H1 (cell line): Measurements from ENCODE around the gene SGMS1. TPM values are rescaled to one million over a fixed set of nuclear protein-coding genes. Genes with fewer than 3 reads are reported as not detected.

Experiments used
- CTCF ChIA-PET: fragments of 300-600 bp; sonication (Branson Sonifier 250); formaldehyde crosslinking; loops from one replicate; lab custom pipeline; 2021; ENCODE audit not compliant: partially characterized antibody; lab: Charles Lee
- POLR2A ChIA-PET: fragments of 300-600 bp; sonication (Branson Sonifier 250); formaldehyde crosslinking; loops from one replicate; lab custom pipeline; 2021; ENCODE audit warnings: inconsistent platforms; ENCODE audit not compliant: partially characterized antibody; lab: Charles Lee
- DNase-seq, 2 experiments: peaks; one replicate each; pipeline versions ENCODE4 v3.0.0 to v3.0.0-alpha.2; 2010 to 2022; ENCODE audit warnings: low spot score in 2 of 2, low read depth in 1 of 2, mixed read lengths in 1 of 2
- FAIRE-seq: peaks from 2 replicates; lab custom pipeline; 2011; peaks lifted over from hg19 to GRCh38; lab: Jason Lieb, UNC
- H2AFZ ChIP-seq: 2 replicates; pipeline ENCODE4 v1.8.1; 2012; ENCODE audit warnings: low read length, inconsistent platforms
- H2AK5ac ChIP-seq: 2 replicates; pipeline ENCODE4 v1.6.1; 2013; ENCODE audit warnings: low read depth, low read length
- H2BK120ac ChIP-seq: replicated peaks from 2 replicates; pipeline ENCODE3; 2013; ENCODE audit warnings: low read depth, low read length, inconsistent platforms
- H2BK12ac ChIP-seq: 2 replicates; pipeline ENCODE4 v1.6.1; 2013; ENCODE audit warnings: low read depth, low read length
- H2BK15ac ChIP-seq: 2 replicates; pipeline ENCODE4 v1.6.1; 2013; ENCODE audit warnings: low read length
- H2BK20ac ChIP-seq: 2 replicates; pipeline ENCODE4 v1.6.1; 2013; ENCODE audit warnings: low read length
- H2BK5ac ChIP-seq: 2 replicates; pipeline ENCODE4 v1.6.1; 2013; ENCODE audit warnings: low read depth, low read length
- H3K14ac ChIP-seq: 2 replicates; pipeline ENCODE4 v1.6.1; 2013; ENCODE audit warnings: inconsistent platforms; ENCODE audit not compliant: insufficient read length
- H3K18ac ChIP-seq: 2 replicates; pipeline ENCODE4 v1.6.1; 2013; ENCODE audit warnings: low read length; ENCODE audit errors: extremely low read depth
- H3K23ac ChIP-seq: 2 replicates; pipeline ENCODE4 v1.6.1; 2013; ENCODE audit warnings: inconsistent platforms; ENCODE audit not compliant: insufficient read length
- H3K23me2 ChIP-seq: 2 replicates; pipeline ENCODE4 v1.6.1; 2013; ENCODE audit warnings: low read depth, low read length
- H3K27ac ChIP-seq: 2 replicates; pipeline ENCODE4 v1.6.1; 2011; ENCODE audit warnings: low read depth, low read length, inconsistent platforms
- H3K27me3 ChIP-seq, 4 experiments: replicated peaks in 1 of 4; 1 replicate in 1 of 4; 2 replicates in 3 of 4; pipeline versions ENCODE4 v1.6.1 to v1.8.1; 2011 to 2013; ENCODE audit warnings: low read length in 3 of 4, mild to moderate bottlenecking in 3 of 4, inconsistent platforms in 2 of 4, mixed read lengths in 2 of 4, moderate library complexity in 1 of 4; ENCODE audit not compliant: control insufficient read depth in 3 of 4, insufficient read depth in 3 of 4; ENCODE audit errors: extremely low read depth in 1 of 4
- H3K36me3 ChIP-seq, 4 experiments: 2 replicates each; pipeline versions ENCODE4 v1.6.1 to v1.8.1; 2011 to 2013; ENCODE audit warnings: mild to moderate bottlenecking in 4 of 4, low read length in 3 of 4, moderate library complexity in 2 of 4, control low read depth in 1 of 4, inconsistent platforms in 1 of 4; ENCODE audit not compliant: insufficient read depth in 4 of 4, control insufficient read depth in 2 of 4
- H3K4ac ChIP-seq: replicated peaks from 2 replicates; pipeline ENCODE3; 2013; ENCODE audit warnings: low read length, low read depth, mixed read lengths, inconsistent platforms; ENCODE audit not compliant: insufficient read length
- H3K4me1 ChIP-seq, 4 experiments: replicated peaks in 1 of 4; 1 replicate in 1 of 4; 2 replicates in 3 of 4; pipeline versions ENCODE4 v1.6.1 to v1.8.1; 2011 to 2013; ENCODE audit warnings: low read length in 3 of 4, inconsistent platforms in 2 of 4, mixed read lengths in 1 of 4; ENCODE audit not compliant: insufficient read depth in 4 of 4, control insufficient read depth in 3 of 4
- H3K4me2 ChIP-seq, 2 experiments: 2 replicates each; pipeline versions ENCODE4 v1.6.1 to v1.8.1; 2011 to 2013; ENCODE audit warnings: low read depth in 2 of 2, low read length in 2 of 2, control low read depth in 1 of 2, inconsistent platforms in 1 of 2, mild to moderate bottlenecking in 1 of 2; ENCODE audit not compliant: insufficient read depth in 1 of 2
- H3K4me3 ChIP-seq, 4 experiments: fragments of 200-600, 300-600 bp in 1 of 4; sonication (generic), shearing (Covaris generic), sonication (Bioruptor Twin) in 1 of 4; 2 replicates each; pipeline versions ENCODE4 v1.5.1 to v1.8.1; 2011 to 2016; ENCODE audit warnings: low read length in 4 of 4, low read depth in 3 of 4, control low read depth in 2 of 4, inconsistent platforms in 2 of 4, mild to moderate bottlenecking in 2 of 4, mixed read lengths in 1 of 4, moderate library complexity in 1 of 4; ENCODE audit not compliant: insufficient read depth in 2 of 4; ENCODE audit errors: extremely low read depth in 1 of 4
- H3K56ac ChIP-seq: replicated peaks from 2 replicates; pipeline ENCODE3; 2013; ENCODE audit warnings: low read depth, mild to moderate bottlenecking, mixed read lengths, low read length, inconsistent platforms; ENCODE audit not compliant: insufficient read length
- H3K79me1 ChIP-seq: 2 replicates; pipeline ENCODE4 v1.6.1; 2013; ENCODE audit warnings: low read depth, low read length, control low read depth
- H3K79me2 ChIP-seq, 2 experiments: 2 replicates each; pipeline versions ENCODE4 v1.6.1 to v1.8.1; 2012 to 2013; ENCODE audit warnings: low read length in 2 of 2, mild to moderate bottlenecking in 2 of 2, inconsistent platforms in 1 of 2; ENCODE audit not compliant: insufficient read depth in 2 of 2, control insufficient read depth in 1 of 2
- H3K9ac ChIP-seq, 4 experiments: replicated peaks in 1 of 4; 1 replicate in 1 of 4; 2 replicates in 3 of 4; pipeline versions ENCODE4 v1.6.1 to v1.8.1; 2011 to 2013; ENCODE audit warnings: low read depth in 3 of 4, low read length in 3 of 4, control low read depth in 2 of 4, mild to moderate bottlenecking in 2 of 4, moderate library complexity in 2 of 4, inconsistent platforms in 1 of 4; ENCODE audit errors: extremely low read depth in 1 of 4
- H3K9me3 ChIP-seq, 2 experiments: 2 replicates each; pipeline versions ENCODE4 v1.6.1 to v1.8.1; 2012 to 2013; ENCODE audit warnings: mild to moderate bottlenecking in 2 of 2, moderate library complexity in 2 of 2, control low read depth in 1 of 2, inconsistent platforms in 1 of 2, low read depth in 1 of 2, low read length in 1 of 2, mixed read lengths in 1 of 2; ENCODE audit not compliant: insufficient read depth in 2 of 2
- H4K20me1 ChIP-seq, 2 experiments: replicated peaks in 1 of 2; 2 replicates each; pipeline versions ENCODE3 to v1.8.1; 2011 to 2013; ENCODE audit warnings: inconsistent platforms in 2 of 2, low read length in 2 of 2, mild to moderate bottlenecking in 1 of 2; ENCODE audit not compliant: insufficient read depth in 2 of 2, control insufficient read depth in 1 of 2
- H4K5ac ChIP-seq: 2 replicates; pipeline ENCODE4 v1.6.1; 2013; ENCODE audit warnings: low read length, low read depth, mixed read lengths, inconsistent platforms; ENCODE audit not compliant: insufficient read length
- H4K8ac ChIP-seq: 2 replicates; pipeline ENCODE4 v1.8.0; 2013; ENCODE audit warnings: mild to moderate bottlenecking, moderate library complexity, low read length, inconsistent platforms; ENCODE audit not compliant: insufficient read depth; ENCODE audit errors: extremely low read depth
- H4K91ac ChIP-seq: replicated peaks from 2 replicates; pipeline ENCODE3; 2013; ENCODE audit warnings: low read length, mixed read lengths, inconsistent platforms; ENCODE audit not compliant: insufficient read length
- ASH2L ChIP-seq: fragments of 200-600, 300-600 bp; sonication (generic); IDR thresholded peaks from one replicate; pipeline ENCODE4 v1.7.1; 2017; ENCODE audit warnings: low read length
- CHD1 ChIP-seq: IDR thresholded peaks from 2 replicates; pipeline ENCODE4 v1.6.1; 2012; ENCODE audit warnings: low read depth, low read length, improper control_type of control experiment
- EZH2 ChIP-seq: fragments of 200-600 bp; sonication (generic); IDR thresholded peaks from 2 replicates; pipeline ENCODE4 v1.7.1; 2012; ENCODE audit warnings: low read depth, mild to moderate bottlenecking, moderate library complexity, low read length, inconsistent platforms; ENCODE audit not compliant: severe bottlenecking
- HDAC2 ChIP-seq, 2 experiments: fragments of 300-600 bp in 1 of 2; sonication (generic) in 1 of 2; IDR thresholded peaks; 2 replicates each; pipeline ENCODE4 v1.6.1; 2011 to 2012; ENCODE audit warnings: low read depth in 2 of 2, low read length in 2 of 2, mild to moderate bottlenecking in 2 of 2, moderate library complexity in 2 of 2, borderline replicate concordance in 1 of 2, inconsistent platforms in 1 of 2
- JUN ChIP-seq: IDR thresholded peaks from 2 replicates; pipeline ENCODE4 v1.6.1; 2011; ENCODE audit warnings: low read depth, mild to moderate bottlenecking, improper control_type of control experiment, low read length
- KDM1A ChIP-seq: fragments of 200-600, 300-600 bp; sonication (generic); IDR thresholded peaks from 2 replicates; pipeline ENCODE4 v1.7.1; 2016; ENCODE audit warnings: mild to moderate bottlenecking, low read length, borderline replicate concordance
- KDM5A ChIP-seq: fragments of 200-600 bp; IDR thresholded peaks from 2 replicates; pipeline ENCODE4 v1.7.1; 2012; ENCODE audit warnings: mild to moderate bottlenecking, low read length, inconsistent platforms, mixed read lengths
- POLR2AphosphoS5 ChIP-seq: IDR thresholded peaks from 2 replicates; pipeline ENCODE4 v1.6.1; 2011; ENCODE audit warnings: low read depth, low read length
- SIN3A ChIP-seq, 2 experiments: IDR thresholded peaks in 1 of 2; conservative IDR thresholded peaks in 1 of 2; 2 replicates each; pipeline ENCODE4 v1.6.1; 2011 to 2012; ENCODE audit warnings: low read length in 2 of 2, improper control_type of control experiment in 1 of 2, low read depth in 1 of 2, mild to moderate bottlenecking in 1 of 2
- SIX5 ChIP-seq: IDR thresholded peaks from 2 replicates; pipeline ENCODE4 v1.6.1; 2011; ENCODE audit warnings: mild to moderate bottlenecking, low read depth, low read length
- TBP ChIP-seq: IDR thresholded peaks from 2 replicates; pipeline ENCODE4 v1.6.1; 2011; ENCODE audit warnings: low read depth, low read length, improper control_type of control experiment
- WGBS, 2 experiments: shearing (Covaris generic) in 1 of 2; methylation state at CpG; one replicate each; pipeline versions ENCODE4 v1.1.6 to v1.1.7; 2013 to 2015; ENCODE audit warnings: low lambda C conversion rate in 2 of 2, mixed read lengths in 2 of 2, inconsistent platforms in 1 of 2, low coverage in 1 of 2, missing lambda C conversion rate in 1 of 2; ENCODE audit not compliant: insufficient replicate concordance in 2 of 2, insufficient coverage in 1 of 2, insufficient read length in 1 of 2; ENCODE audit errors: extremely low coverage in 1 of 2, missing lambda C conversion rate in 1 of 2; 5-methylcytosine and 5-hydroxymethylcytosine counted together
- polyA plus RNA-seq, 7 experiments: library from polyadenylated mRNA; depleted of rRNA in 3 of 7; stranded (reverse) in 5 of 7; unstranded in 2 of 7; fragments of >200 nt in 5 of 7; fragments of 200-250 nt in 2 of 7; gene quantifications; 1 replicate in 5 of 7; 2 replicates in 1 of 7; 4 replicates in 1 of 7; pipeline versions ENCODE4 v1.2.1 to v1.2.3, GENCODE V29; 2011 to 2013; ENCODE audit warnings: missing spikeins in 2 of 7, mixed read lengths in 2 of 7
- total RNA-seq: library from RNA; stranded (reverse); fragmentation: NEBNext Ultra II Directional; extraction: Animal tissue kit (Norgen Biotek cat#: 25700); gene quantifications from 2 replicates; pipeline ENCODE4 v1.2.1, GENCODE V29; 2021
- TF ChIP-seq, protein P1 (sequence below): IDR thresholded peaks from 2 replicates; pipeline ENCODE4 v1.6.1; 2011; ENCODE audit warnings: low read length, improper control_type of control experiment
- TF ChIP-seq, protein P2 (sequence below): IDR thresholded peaks from 2 replicates; pipeline ENCODE4 v1.6.1; 2012; ENCODE audit warnings: inconsistent platforms

The SGMS1 gene
- total and polyA plus RNA-seq, 2 of the 8 experiments (the other 6 are each of a cell fraction or from before 2014, with no cell fraction given) = 6.0 to 15.6 TPM

DNA sequence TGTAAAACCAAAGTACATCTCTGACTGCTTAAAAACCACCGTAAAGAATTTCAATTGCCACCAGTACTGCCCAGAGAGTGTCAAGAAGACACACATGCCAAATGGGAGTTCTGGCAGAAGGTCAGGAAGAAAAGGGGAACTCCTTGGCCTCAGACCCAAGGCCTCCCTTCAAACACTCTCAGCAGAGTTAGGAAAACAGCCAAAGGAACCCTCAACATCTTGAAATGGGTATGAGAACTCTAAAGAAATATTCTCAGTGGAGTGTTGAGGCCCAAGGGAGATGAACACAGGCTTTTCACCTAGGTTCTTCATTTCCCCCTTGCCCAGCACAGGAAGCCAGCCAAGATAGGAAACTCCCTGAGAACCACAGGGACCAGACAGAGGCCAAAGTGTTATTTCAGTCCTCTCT lies 276.4 kb downstream of the SGMS1 start:
- no peaks in the 10 kb centered on the region for H3K79me2 ChIP-seq
- FAIRE-seq (no peak), DNase-seq (no peak)
- no peak overlapping the region for H2BK120ac ChIP-seq
- no peak overlapping the region for H4K5ac ChIP-seq
- no peak overlapping the region for H3K9ac ChIP-seq
- H3K23ac ChIP-seq = no peak overlapping the region
- H3K4me2 ChIP-seq = no peak overlapping the region
- H3K14ac ChIP-seq = no peak overlapping the region
- H3K79me1 ChIP-seq = no peaks in the 10 kb centered on the region
- H3K27ac ChIP-seq = no peak overlapping the region
- H2AFZ ChIP-seq = no peak overlapping the region
- H3K36me3 ChIP-seq = peaks cover 0 to 5% (median 3%) of the 10 kb centered on the region in 4 experiments; a peak in 4 of 8 replicates
- CTCF ChIA-PET = interaction anchor here (1.5 kb wide), 1 partner anchor 33 kb away, joined by 3 read pairs; no protein-coding TSS in a partner anchor
- H4K91ac ChIP-seq = no peak overlapping the region
- H3K4me3 ChIP-seq = no peak overlapping the region
- H3K9me3 ChIP-seq = peaks cover 10 to 17% of the 10 kb centered on the region in 2 experiments; a peak in 3 of 4 replicates
- H2BK12ac ChIP-seq = no peak overlapping the region
- no peak overlapping the region for H3K4ac ChIP-seq
- 100% methylated on average over 1 of the region's 1 CpG; no CpG with 5 or more reads in 1 of the 2 experiments for WGBS, 2 experiments
- no peak overlapping the region for H3K18ac ChIP-seq
- H2BK5ac ChIP-seq = no peak overlapping the region
- H2BK15ac ChIP-seq = no peak overlapping the region
- H3K4me1 ChIP-seq = no peaks in the 10 kb centered on the region
- no peaks in the 10 kb centered on the region for H4K20me1 ChIP-seq
- H2AK5ac ChIP-seq = no peak overlapping the region
- H4K8ac ChIP-seq = no peak overlapping the region
- no peaks in the 10 kb centered on the region for H3K27me3 ChIP-seq
- H3K56ac ChIP-seq = no peak overlapping the region
- no peaks in the 10 kb centered on the region for H3K23me2 ChIP-seq
- H2BK20ac ChIP-seq = no peak overlapping the region
- POLR2A ChIA-PET = no interaction called here
- TF ChIP-seq KDM1A (no peak), POLR2AphosphoS5 (no peak), ASH2L (no peak), KDM5A (no peak), EZH2 (no peak), SIX5 (no peak), TBP (no peak), SIN3A (conservative IDR thresholded peaks at IDR 0.05 in 1 of 2, IDR thresholded peaks at IDR 0.05 in 1 of 2; ENCODE audit: low read depth in 1 of 2, low read length in 2 of 2) (no peak), JUN (no peak), HDAC2 (IDR thresholded peaks at IDR 0.05; ENCODE audit: borderline replicate concordance in 1 of 2, low read depth in 2 of 2, low read length in 2 of 2) (no peak), CHD1 (no peak)
- TF ChIP-seq, protein P1, sequence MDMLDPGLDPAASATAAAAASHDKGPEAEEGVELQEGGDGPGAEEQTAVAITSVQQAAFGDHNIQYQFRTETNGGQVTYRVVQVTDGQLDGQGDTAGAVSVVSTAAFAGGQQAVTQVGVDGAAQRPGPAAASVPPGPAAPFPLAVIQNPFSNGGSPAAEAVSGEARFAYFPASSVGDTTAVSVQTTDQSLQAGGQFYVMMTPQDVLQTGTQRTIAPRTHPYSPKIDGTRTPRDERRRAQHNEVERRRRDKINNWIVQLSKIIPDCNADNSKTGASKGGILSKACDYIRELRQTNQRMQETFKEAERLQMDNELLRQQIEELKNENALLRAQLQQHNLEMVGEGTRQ = no peak
- TF ChIP-seq, protein P2, sequence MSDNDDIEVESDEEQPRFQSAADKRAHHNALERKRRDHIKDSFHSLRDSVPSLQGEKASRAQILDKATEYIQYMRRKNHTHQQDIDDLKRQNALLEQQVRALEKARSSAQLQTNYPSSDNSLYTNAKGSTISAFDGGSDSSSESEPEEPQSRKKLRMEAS = no peak
